ENCODE measurements around the gene P2RX1. TPM values are rescaled to one million over a fixed set of nuclear protein-coding genes. Genes with fewer than 3 reads are reported as not detected.

Gene P2RX1
- total RNA-seq, 2 experiments from 2014 or later: 0.34 to 1.0 TPM

DNA sequence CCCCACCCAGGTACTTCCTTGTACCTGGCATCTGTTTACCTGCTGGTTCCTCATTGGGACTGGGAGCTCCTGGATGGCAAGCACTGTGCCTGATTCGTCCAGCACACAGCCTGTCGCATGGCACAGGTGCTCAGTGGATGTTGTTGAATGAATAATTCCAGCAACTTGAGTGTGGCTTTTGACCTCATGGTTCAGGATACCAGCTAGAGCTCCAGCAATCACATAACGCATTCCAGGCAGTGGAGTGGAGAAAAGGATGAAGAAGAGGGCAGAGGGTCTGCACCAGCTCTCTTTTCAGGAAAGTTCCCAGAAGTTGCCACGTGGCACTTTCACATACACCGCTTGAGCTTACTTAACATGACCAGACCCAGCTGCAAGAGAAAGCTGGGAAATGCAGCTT, 22.1 kb downstream of the P2RX1 start:
- H3K27ac Mint-ChIP-seq: peak overlapping the region; percentile 94
- CTCF ChIA-PET: interaction anchor here (0.8 to 1.3 kb wide), 3 partner anchors 20 to 48 kb away, joined by 3 to 4 read pairs (median 3); partner anchors contain the start of gene NCBP3
- H3K4me3 Mint-ChIP-seq: peak overlapping the region; percentile 91
- Histone ChIP-seq H3K27me3 (ENCODE audit: control insufficient read depth in 1 of 2, insufficient read depth in 2 of 2, low read length in 2 of 2) (no peaks in the 10 kb centered on the region), H3K27ac (ENCODE audit: low read depth in 1 of 2, low read length in 2 of 2) (no peak overlapping the region), H3K36me3 (ENCODE audit: insufficient read depth, low read length) (no peaks in the 10 kb centered on the region), H3K4me3 (ENCODE audit: low read length) (no peak overlapping the region), H3K4me1 (ENCODE audit: insufficient read depth, low read length) (peaks cover 30% of the 10 kb centered on the region), H3K9me3 (ENCODE audit: control insufficient read depth in 1 of 2, insufficient read depth in 1 of 2, low read length in 2 of 2) (no peaks in the 10 kb centered on the region)
- no peaks in the 10 kb centered on the region for H3K9me3 Mint-ChIP-seq
- no peaks in the 10 kb centered on the region for H3K36me3 Mint-ChIP-seq (ENCODE audit: low read depth)
- H3K4me1 Mint-ChIP-seq (ENCODE audit: low read depth): peaks cover 34% of the 10 kb centered on the region
- TF ChIP-seq, protein P1, sequence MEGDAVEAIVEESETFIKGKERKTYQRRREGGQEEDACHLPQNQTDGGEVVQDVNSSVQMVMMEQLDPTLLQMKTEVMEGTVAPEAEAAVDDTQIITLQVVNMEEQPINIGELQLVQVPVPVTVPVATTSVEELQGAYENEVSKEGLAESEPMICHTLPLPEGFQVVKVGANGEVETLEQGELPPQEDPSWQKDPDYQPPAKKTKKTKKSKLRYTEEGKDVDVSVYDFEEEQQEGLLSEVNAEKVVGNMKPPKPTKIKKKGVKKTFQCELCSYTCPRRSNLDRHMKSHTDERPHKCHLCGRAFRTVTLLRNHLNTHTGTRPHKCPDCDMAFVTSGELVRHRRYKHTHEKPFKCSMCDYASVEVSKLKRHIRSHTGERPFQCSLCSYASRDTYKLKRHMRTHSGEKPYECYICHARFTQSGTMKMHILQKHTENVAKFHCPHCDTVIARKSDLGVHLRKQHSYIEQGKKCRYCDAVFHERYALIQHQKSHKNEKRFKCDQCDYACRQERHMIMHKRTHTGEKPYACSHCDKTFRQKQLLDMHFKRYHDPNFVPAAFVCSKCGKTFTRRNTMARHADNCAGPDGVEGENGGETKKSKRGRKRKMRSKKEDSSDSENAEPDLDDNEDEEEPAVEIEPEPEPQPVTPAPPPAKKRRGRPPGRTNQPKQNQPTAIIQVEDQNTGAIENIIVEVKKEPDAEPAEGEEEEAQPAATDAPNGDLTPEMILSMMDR (IDR thresholded peaks at IDR 0.05): no peak
- POLR2A ChIA-PET: interaction anchor here (0.7 to 2.2 kb wide), 4 partner anchors 22 to 1207 kb away, joined by 4 to 6 read pairs (median 4); partner anchors contain the start of genes ATP2A3, NCBP3 and P2RX1
- intact Hi-C loops (cut with DNase I, micrococcal nuclease): no loop called here
- DNase-seq (no peak), ATAC-seq (ENCODE audit: poor library complexity) (no peak)
- no peaks in the 10 kb centered on the region for H3K27me3 Mint-ChIP-seq

DNA sequence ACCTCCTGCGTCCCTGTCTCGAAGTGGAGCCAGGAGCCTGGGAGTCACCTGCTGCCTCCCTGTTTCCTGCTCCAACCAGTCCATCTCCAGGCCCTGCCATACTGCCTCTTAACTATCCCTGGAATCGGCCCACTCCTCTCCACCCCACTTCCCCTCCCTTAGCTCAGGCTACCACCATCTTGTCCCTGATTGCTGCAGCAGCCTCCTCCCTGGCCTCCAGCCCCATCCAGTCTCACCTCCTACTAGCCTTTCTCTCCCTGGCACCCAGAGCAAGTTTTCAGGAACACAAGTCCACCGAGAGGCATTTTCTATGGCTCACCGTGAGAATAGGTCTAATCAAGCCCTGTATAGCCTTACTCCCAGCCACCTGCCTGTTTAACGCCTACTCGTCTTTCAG, 22.5 kb downstream of the P2RX1 start:
- H3K27ac Mint-ChIP-seq: peak overlapping the region; percentile 94
- intact Hi-C loops (cut with DNase I, micrococcal nuclease): loop anchor here in 1 of 2 experiments (1.0 kb wide), 1 partner anchor 71 kb away; the partner anchor contains the start of gene ATP2A3

GRCh38 chr17:3893003-3893719, 23.1 kb downstream of the P2RX1 start, which contains the start of gene CAMKK1:
CAMKK1 (minus strand) TSS chr17:3893053; CDS start chr17:3885687, 7,366 bp downstream.
- POLR2A ChIA-PET: interaction anchor here (0.8 to 2.2 kb wide), 10 partner anchors 9 to 250 kb away, joined by 3 to 6 read pairs (median 4); partner anchors contain the start of genes ATP2A3, CYB5D2, NCBP3 and P2RX1
- TF ChIP-seq, protein P1 (IDR thresholded peaks at IDR 0.05): no peak
- peak within 1 kb of the TSS; percentile 94 for H3K27ac Mint-ChIP-seq
- no peaks in the 10 kb centered on the region for H3K27me3 ChIP-seq (ENCODE audit: control insufficient read depth in 1 of 2, insufficient read depth in 2 of 2, low read length in 2 of 2)
- no peaks in the 10 kb centered on the region for H3K9me3 Mint-ChIP-seq
- H3K4me1 ChIP-seq (ENCODE audit: insufficient read depth, low read length): peaks cover 34% of the 10 kb centered on the region
- peaks cover 0 to 3% of the 10 kb centered on the region in 2 experiments for H3K9me3 ChIP-seq (ENCODE audit: control insufficient read depth in 1 of 2, insufficient read depth in 1 of 2, low read length in 2 of 2)
- intact Hi-C loops (cut with DNase I, micrococcal nuclease): loop anchor here in 1 of 2 experiments (1.0 kb wide), 1 partner anchor 71 kb away; the partner anchor contains the start of gene ATP2A3
- peak within 1 kb of the TSS; percentile 15 to 46 for H3K27ac ChIP-seq (ENCODE audit: low read depth in 1 of 2, low read length in 2 of 2)
- CTCF ChIA-PET: interaction anchor here (0.9 to 1.2 kb wide), 2 partner anchors 21 to 72 kb away, joined by 3 read pairs; no protein-coding TSS in a partner anchor
- no peaks in the 10 kb centered on the region for H3K36me3 ChIP-seq (ENCODE audit: insufficient read depth, low read length)
- peaks cover 37% of the 10 kb centered on the region for H3K4me1 Mint-ChIP-seq (ENCODE audit: low read depth)
- DNase-seq (peak; percentile 70 to 94 (median 86)), ATAC-seq (ENCODE audit: poor library complexity) (peak; percentile 66)
- no peaks in the 10 kb centered on the region for H3K27me3 Mint-ChIP-seq
- H3K4me3 ChIP-seq (ENCODE audit: low read length): peak within 1 kb of the TSS; percentile 58
- peak within 1 kb of the TSS; percentile 91 for H3K4me3 Mint-ChIP-seq
- H3K36me3 Mint-ChIP-seq (ENCODE audit: low read depth): no peaks in the 10 kb centered on the region

More for the DNA sequence above, 22.5 kb downstream of the P2RX1 start:
- CTCF ChIA-PET: interaction anchor here (0.8 to 1.3 kb wide), 4 partner anchors 20 to 47 kb away, joined by 3 to 4 read pairs (median 3); partner anchors contain the start of gene NCBP3
- Histone ChIP-seq H3K9me3 (ENCODE audit: control insufficient read depth in 1 of 2, insufficient read depth in 1 of 2, low read length in 2 of 2) (no peaks in the 10 kb centered on the region), H3K36me3 (ENCODE audit: insufficient read depth, low read length) (no peaks in the 10 kb centered on the region), H3K4me3 (ENCODE audit: low read length) (peak overlapping the region; percentile 58), H3K27me3 (ENCODE audit: control insufficient read depth in 1 of 2, insufficient read depth in 2 of 2, low read length in 2 of 2) (no peaks in the 10 kb centered on the region), H3K4me1 (ENCODE audit: insufficient read depth, low read length) (peaks cover 30% of the 10 kb centered on the region), H3K27ac (ENCODE audit: low read depth in 1 of 2, low read length in 2 of 2) (peak overlapping the region in 1 of 2 donors; percentile 15)
- no peak for DNase-seq
- TF ChIP-seq, protein P1 (IDR thresholded peaks at IDR 0.05): no peak
- H3K4me3 Mint-ChIP-seq: peak overlapping the region; percentile 91
- no peaks in the 10 kb centered on the region for H3K9me3 Mint-ChIP-seq
- H3K36me3 Mint-ChIP-seq (ENCODE audit: low read depth): no peaks in the 10 kb centered on the region
- peaks cover 37% of the 10 kb centered on the region for H3K4me1 Mint-ChIP-seq (ENCODE audit: low read depth)
- H3K27me3 Mint-ChIP-seq: no peaks in the 10 kb centered on the region
- ATAC-seq (ENCODE audit: poor library complexity): no peak
- POLR2A ChIA-PET: interaction anchor here (1.0 to 2.2 kb wide), 5 partner anchors 10 to 249 kb away, joined by 3 to 6 read pairs (median 4); partner anchors contain the start of genes ATP2A3, CYB5D2, NCBP3 and P2RX1
